Stimulated activated CD8-positive, alpha-beta memory T cell treated with anti-CD3 and anti-CD28 coated beads, Interleukin-4, amount 100 ng/mL, for 48 hours (primary cell): Measurements from ENCODE around the gene NT5C3B.
"Not testable (repeated sequence)": the region's sequence is repeated elsewhere in the genome, so short reads cannot be mapped to it uniquely, and the experiment has no call there.

Experiments
- DNase-seq: peaks from one replicate; pipeline ENCODE4 v3.0.0-alpha.2; 2020

The NT5C3B gene

GRCh38 chr17:41781404-41782110 is 54.5 kb downstream of the NT5C3B start:
- no peak for DNase-seq

- no peak for DNase-seq
Measured at GRCh38 chr17:41779954-41780353, 56.1 kb downstream of the NT5C3B start.

GRCh38 chr17:41777574-41778188 is 58.4 kb downstream of the NT5C3B start:
- no peak for DNase-seq

- DNase-seq, result no peak
Measured at GRCh38 chr17:41777157-41777573, 58.9 kb downstream of the NT5C3B start.

GRCh38 chr17:41776262-41776900 is 59.7 kb downstream of the NT5C3B start:
- not testable (repeated sequence) for DNase-seq

GRCh38 chr17:41775394-41776226 is 60.4 kb downstream of the NT5C3B start:
- no peak for DNase-seq
